HG03280 (cell line): Measurements from ENCODE around the gene RABAC1.
"Not testable (repeated sequence)": the region's sequence is repeated elsewhere in the genome, so short reads cannot be mapped to it uniquely, and the experiment has no call there.

Source experiments
- ATAC-seq: cut with Tn5 transposase; IDR thresholded peaks from one replicate; pipeline ENCODE4 v1.9.1; 2021; ENCODE audit warnings: mild to moderate bottlenecking, moderate library complexity; ENCODE audit not compliant: unreplicated experiment

Gene RABAC1

GRCh38 chr19:41917676-41918075 lies 41.4 kb downstream of the RABAC1 start:
- ATAC-seq = no peak

GRCh38 chr19:41915776-41916414 lies 43.2 kb downstream of the RABAC1 start:
- ATAC-seq = no peak

GRCh38 chr19:41915021-41915775 lies 43.9 kb downstream of the RABAC1 start:
- no peak for ATAC-seq

- ATAC-seq = not testable (repeated sequence)
Observed at GRCh38 chr19:41914424-41914834, 44.7 kb downstream of the RABAC1 start.

GRCh38 chr19:41913538-41914423 lies 45.3 kb downstream of the RABAC1 start:
- no peak for ATAC-seq

- no peak for ATAC-seq
Observed at GRCh38 chr19:41912899-41913537, 46.1 kb downstream of the RABAC1 start.

- ATAC-seq = no peak
Observed at GRCh38 chr19:41911889-41912731, 47.0 kb downstream of the RABAC1 start.

GRCh38 chr19:41910992-41911888 lies 47.9 kb downstream of the RABAC1 start:
- ATAC-seq = no peak

- no peak for ATAC-seq
Observed at GRCh38 chr19:41910240-41910991, 48.7 kb downstream of the RABAC1 start.

GRCh38 chr19:41909706-41910105 lies 49.4 kb downstream of the RABAC1 start:
- ATAC-seq = no peak

GRCh38 chr19:41908724-41909464 lies 50.2 kb downstream of the RABAC1 start:
- no peak for ATAC-seq

- no peak for ATAC-seq
Observed at GRCh38 chr19:41907994-41908615, 51.0 kb downstream of the RABAC1 start.

- no peak for ATAC-seq
Observed at GRCh38 chr19:41906916-41907680, 52.0 kb downstream of the RABAC1 start.
